Effector CD8-positive, alpha-beta T cell (primary cell): ENCODE data around the gene LIFR.
A peak's percentile ranks its signal among the peaks of the same experiment; 100 is the strongest.

Source experiments
- DNase-seq: peaks from one replicate; lab custom pipeline; 2025; lab: John Stamatoyannopoulos, UW

LIFR gene

DNA sequence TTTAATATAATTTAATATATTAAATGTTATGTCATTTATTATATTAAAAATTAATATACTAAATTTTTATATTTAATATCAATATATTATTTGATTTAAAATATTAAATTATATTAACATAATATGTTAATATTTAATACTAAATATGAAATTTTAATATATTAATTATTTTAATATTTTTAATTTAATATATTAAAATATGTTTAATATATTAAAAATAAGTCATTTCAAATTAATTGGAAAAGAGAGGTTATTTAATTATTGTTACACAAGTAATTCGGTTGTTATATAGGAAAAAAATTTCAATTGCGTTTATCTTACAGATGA, 114.2 kb downstream of the LIFR start:
- DNase-seq = no peak

DNA sequence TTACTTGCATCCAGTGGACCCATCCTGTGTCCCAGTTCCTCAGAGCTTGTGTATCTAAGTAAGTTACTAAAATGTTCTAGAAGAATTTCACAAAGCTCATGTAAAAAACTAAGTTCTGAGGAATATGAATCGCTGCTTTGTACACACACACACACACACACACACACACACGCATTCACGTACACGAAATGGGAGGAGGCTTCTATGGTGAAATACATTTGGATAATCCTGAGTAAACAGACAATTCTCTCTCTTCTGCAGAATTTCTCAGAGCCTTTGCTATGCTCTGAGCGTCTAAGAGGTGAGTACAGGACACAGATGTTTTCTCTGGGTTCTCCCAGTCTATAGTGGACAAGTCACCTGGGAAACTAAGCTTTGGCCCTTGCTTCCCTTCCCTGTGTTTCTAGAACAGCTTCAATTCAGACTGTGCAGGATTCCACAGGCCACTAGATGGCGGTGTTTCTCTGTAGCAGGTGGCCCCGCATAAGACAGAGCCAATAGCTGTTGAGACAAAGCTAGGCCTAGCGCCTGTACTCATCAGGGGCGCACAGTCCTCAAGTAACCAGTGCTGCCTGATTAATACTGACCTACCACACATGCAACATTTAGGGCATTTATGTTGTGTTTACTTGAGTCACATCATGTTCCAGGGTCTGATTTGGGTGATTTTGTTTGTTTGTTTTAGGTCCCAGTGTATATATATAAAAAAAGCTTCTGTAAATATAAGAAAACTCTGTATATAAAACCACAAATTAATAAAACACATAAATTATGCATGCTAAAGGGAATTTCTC, 114.8 kb downstream of the LIFR start:
- DNase-seq = peak; percentile 63

DNA sequence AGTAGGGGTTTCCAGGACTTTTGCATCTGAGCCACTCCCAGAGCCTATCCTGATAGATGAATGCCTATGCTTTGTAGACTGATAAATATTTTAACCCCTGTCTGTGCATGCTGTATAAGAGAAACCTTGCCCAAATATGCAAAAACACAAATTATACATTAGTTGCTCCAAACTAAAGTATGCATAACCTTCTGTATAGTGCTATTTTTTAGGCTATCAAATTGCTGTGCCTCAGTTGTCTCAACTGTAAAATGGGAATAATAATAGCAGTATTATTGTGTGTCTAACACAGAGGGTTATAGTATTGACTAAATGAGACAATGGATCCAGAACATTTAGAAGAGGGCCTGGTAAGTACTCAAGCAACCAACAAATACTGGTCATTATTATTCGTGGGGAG, 117.7 kb downstream of the LIFR start:
- no peak for DNase-seq

DNA sequence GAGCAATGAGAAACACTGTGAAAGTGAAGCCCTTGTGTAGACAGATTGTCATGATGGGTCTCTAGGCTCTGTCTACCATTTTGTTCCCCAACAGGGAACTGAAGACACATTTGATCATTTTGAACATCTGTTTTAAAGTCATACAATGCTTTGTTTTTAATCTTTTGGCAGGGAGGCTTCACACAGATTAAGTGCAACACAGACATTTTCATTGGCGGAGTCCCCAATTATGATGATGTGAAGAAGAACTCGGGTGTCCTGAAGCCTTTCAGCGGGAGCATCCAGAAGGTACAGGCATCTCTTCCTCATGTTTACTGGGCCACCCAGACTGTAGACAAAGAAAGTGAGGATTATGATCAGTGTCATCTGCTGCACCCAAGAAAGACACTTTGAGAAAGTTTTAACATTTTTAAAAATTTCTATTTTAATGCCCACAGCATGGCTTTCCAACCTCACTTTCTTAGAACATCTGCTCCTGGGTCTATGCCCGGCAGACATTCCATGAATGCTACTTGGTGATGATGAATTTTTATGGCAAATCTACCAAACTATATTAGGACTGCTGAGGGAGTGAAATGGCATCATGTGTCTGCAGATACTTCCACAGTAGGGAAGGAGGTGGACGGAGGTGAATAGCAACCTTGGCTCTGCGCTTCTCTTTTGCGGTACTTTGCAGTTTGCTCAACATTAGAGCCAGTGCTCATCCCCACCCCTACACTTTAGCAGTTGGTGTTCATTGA, 121.3 kb downstream of the LIFR start:
- no peak for DNase-seq

DNA sequence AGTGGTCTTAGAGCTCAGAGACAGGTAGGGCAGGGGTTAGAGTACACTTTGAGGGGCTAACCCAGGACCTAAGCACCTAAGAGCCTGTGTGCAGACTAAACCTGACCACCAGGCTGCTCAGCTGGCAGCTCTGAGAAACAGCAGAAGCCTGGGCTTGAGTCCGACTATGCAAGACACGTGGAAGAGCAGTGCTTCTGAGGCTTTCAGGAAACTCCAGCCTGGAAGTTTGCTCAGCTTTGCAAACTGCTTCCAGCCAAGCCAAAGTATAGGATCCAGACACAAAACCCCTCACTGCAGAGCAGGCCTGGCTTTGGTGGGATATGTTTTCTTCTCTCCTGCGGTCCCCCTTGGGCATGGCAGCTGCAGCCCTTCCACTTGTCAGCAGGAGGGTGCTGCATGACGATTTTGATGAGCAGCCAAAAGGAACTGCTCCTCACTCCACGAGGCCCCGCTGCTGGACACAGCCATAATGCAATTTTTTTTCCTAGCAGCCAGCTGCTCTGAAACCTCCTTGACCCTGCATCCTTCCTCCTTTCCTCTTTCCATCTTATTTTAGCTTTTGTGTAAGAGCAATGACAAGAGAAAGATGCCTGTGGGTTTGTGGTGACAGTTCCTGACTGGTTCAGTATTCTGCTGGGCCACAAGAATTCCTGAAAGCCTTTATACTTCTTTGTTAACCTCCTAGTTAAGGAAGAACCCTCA, 123.1 kb downstream of the LIFR start:
- no peak for DNase-seq

DNA sequence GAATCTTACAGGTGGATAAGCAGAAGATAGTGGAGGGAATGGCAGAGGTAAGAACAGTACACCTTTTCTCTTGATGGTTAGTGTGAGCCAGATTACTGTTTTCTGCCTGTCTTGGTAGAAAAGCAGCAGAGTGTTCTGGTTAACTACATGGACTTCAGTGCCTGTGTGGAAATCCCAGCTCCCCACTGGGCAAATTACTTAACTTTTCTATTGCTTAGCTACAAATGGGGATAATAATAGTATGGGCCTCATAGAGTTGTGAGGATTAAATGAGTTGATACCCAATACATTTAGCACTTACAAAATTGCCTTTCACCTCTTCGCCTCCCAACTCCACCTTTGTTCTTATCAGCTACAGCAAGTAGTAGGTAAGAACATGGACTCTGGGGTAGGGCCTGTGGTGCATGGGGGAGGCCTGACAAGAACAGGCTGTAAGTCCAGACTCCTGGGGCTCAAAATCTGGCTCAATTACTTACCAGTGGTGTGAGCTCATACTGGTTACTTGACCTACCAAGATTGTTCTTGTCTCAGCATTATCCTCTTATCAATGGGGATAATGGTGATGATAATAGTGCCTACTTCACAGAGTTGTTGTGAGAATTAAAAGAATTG, 125.1 kb downstream of the LIFR start:
- no peak for DNase-seq

DNA sequence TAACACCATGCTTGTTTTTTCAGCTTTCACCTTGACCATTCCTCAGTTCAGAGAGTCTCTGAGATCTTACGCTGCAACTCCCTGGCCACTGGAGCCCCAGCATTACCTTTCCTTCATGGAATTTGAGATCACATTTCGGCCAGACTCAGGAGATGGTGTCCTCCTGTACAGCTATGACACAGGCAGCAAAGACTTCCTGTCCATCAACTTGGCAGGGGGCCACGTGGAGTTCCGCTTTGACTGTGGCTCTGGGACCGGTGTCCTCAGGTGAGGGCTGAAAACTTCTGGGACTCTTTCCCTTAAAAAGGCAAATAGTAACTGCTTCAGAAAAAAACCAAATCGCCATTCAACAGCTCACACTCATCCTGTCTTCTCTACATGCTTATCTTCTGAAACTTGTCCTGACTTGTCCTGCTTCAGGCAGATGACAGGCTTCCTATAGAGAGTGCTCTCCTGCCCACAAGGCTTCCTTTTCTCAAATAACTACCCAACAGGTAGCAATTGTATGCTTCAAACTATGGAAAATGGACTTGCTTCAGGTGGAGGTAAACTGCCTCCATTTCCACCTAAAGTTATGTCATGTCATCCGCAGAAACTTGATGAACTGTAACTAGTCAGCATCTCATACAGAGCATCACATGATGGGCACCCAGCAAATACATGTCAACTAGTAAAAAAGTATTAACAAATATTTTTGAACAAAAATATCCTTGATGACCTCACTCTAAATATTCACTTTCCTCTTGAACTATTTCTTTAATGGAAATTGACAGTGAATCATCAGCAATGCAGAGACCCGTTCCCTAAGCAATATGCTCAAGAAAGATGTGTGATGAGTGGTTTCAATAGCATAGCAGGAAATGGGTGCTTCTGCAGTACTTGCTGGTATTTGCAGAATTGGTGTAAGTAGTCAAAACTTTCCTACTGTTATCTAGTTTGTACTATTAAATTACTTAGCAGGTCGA, 129.2 kb downstream of the LIFR start:
- no peak for DNase-seq

DNA sequence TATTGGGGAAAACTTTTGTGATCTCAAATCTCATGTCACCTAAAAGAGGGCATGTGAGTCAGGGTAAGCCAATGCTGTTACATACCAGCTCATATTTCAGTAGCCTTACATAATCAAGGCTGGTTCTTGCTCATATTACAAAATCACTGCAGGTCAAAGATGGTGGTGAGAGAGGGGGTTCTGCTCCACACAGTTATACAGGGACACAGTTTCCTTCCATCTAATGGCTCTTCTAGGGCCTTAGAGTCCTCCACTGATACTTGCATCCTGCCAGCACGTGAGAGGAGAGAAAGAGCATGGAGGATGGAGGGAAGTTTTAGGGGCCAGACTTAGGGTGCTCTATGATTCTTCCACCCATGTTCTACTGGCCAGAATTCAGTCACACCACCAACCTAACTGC, 130.0 kb downstream of the LIFR start:
- no peak for DNase-seq
